GM21526 (cell line): ENCODE measurements around the gene ZNF195.
"Not testable (repeated sequence)": the region's sequence is repeated elsewhere in the genome, so short reads cannot be mapped to it uniquely, and the experiment has no call there.

Experiments
- ATAC-seq: cut with Tn5 transposase; IDR thresholded peaks from one replicate; pipeline ENCODE4 v1.9.1; 2021; ENCODE audit warnings: moderate library complexity; ENCODE audit not compliant: unreplicated experiment, low FRiP score

ZNF195 gene

GRCh38 chr11:3404076-3404925 lies 25.4 kb upstream of the ZNF195 start:
- ATAC-seq = not testable (repeated sequence)

GRCh38 chr11:3402861-3403250 lies 23.9 kb upstream of the ZNF195 start:
- ATAC-seq = not testable (repeated sequence)

GRCh38 chr11:3402181-3402860 lies 23.4 kb upstream of the ZNF195 start:
- not testable (repeated sequence) for ATAC-seq

DNA sequence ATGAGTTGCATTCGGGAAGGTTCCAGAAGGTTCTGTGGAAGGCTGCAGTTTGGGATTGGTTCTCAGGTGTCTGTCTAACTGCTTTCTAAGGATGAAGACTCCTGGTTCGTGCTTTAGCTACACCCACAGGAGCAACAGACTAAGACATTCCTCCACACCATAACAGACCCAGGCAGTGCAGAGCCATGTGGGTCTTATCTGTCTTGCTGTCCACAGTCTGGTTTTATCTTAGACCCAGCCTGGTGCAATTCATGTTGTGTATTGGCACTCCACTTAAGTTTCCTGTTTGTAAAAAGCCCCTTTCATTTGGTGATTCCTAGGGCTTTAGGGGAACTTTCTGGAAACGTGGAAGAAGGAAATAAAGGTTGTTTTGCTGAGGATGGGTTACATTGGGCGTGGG lies 22.1 kb upstream of the ZNF195 start:
- not testable (repeated sequence) for ATAC-seq

GRCh38 chr11:3398509-3398908 lies 19.6 kb upstream of the ZNF195 start:
- ATAC-seq = not testable (repeated sequence)

DNA sequence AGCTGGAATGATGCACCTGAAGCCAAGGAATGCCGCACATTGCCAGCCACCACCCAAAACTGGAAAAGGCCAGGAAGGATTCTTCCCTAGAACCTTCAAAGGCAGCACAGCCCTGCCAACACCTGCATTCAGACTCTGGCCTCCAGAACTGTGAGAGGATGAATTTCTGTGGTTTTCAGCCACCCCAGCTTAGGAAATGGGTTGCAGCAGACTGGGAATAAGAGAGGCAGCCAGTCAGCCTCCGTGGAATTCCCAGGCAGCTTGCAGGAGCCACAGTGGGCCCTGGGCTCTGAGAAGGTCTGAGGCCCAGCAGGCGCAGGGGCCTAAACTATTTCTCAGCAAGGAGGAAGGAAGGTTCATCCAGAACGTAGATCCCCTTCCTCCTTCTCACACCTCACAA lies 19.2 kb upstream of the ZNF195 start:
- ATAC-seq = not testable (repeated sequence)

DNA sequence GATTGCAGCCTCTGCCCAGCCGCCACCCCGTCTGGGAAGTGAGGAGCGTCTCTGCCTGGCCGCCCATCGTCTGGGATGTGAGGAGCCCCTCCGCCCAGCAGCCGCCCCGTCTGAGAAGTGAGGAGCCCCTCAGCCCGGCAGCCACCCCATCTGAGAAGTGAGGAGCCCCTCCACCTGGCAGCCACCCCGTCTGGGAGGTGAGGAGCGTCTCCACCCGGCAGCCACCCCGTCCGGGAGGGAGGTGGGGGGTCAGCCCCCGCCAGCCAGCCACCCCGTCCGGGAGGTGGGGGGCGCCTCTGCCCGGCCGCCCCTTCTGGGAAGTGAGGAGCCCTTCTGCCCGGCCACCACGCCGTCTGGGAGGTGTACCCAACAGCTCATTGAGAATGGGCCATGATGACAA lies 18.3 kb upstream of the ZNF195 start:
- not testable (repeated sequence) for ATAC-seq

DNA sequence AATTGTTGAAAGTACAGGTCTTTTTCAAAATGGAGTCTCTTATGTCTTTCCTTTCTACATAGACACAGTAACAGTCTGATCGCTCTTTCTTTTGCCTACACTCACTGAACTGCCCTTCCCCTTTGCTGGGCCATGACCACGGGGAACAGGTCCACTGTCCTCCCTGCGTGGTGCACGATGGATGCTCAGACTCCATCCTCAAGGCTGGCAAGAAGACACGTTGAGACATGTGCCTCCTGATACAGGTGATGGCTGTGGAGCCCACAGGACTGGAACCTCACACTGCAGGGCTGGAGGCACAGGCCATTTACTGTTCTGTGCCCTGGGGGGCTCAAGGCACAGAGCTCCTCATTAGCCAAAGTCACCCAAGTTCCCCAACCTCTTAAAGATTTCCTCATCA lies 16.5 kb upstream of the ZNF195 start:
- ATAC-seq = not testable (repeated sequence)

- not testable (repeated sequence) for ATAC-seq
Observed at GRCh38 chr11:3394956-3395355, 16.0 kb upstream of the ZNF195 start.

GRCh38 chr11:3393450-3393849 lies 14.5 kb upstream of the ZNF195 start:
- ATAC-seq = not testable (repeated sequence)

DNA sequence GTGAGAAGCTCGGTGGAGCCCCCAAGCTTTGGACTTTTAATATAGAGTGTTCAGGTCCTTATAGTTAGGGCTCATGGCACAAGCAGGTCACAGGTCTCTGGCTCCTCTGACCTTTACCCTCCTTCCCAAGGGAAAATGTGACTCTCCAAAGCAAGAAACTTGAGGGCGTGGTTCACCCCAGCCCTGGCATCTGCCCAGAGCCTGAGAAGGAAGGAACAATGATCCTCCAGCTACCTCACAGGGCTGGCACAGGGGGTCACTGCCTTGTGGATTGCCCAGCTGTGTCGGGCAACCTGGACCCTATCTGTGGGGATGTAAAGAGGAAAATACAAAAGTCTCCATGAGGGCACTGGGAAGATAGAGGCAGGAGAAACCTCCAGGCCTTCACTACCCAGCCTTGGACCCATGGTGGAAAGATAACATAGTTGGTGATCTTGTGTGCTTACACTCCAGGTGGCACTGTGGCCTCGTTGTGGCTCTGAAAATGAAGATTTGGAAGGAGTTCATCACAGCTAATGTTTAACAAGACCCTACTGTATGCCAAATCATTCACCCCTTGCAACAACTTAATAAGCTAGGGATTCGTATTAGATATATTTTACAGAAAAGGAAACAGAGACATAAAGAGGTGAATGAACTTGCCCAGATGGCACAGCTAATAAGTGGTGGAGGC lies 3.8 kb upstream of the ZNF195 start:
- no peak for ATAC-seq

- ATAC-seq = no peak
Observed at GRCh38 chr11:3381794-3382193, 2.8 kb upstream of the ZNF195 start.

DNA sequence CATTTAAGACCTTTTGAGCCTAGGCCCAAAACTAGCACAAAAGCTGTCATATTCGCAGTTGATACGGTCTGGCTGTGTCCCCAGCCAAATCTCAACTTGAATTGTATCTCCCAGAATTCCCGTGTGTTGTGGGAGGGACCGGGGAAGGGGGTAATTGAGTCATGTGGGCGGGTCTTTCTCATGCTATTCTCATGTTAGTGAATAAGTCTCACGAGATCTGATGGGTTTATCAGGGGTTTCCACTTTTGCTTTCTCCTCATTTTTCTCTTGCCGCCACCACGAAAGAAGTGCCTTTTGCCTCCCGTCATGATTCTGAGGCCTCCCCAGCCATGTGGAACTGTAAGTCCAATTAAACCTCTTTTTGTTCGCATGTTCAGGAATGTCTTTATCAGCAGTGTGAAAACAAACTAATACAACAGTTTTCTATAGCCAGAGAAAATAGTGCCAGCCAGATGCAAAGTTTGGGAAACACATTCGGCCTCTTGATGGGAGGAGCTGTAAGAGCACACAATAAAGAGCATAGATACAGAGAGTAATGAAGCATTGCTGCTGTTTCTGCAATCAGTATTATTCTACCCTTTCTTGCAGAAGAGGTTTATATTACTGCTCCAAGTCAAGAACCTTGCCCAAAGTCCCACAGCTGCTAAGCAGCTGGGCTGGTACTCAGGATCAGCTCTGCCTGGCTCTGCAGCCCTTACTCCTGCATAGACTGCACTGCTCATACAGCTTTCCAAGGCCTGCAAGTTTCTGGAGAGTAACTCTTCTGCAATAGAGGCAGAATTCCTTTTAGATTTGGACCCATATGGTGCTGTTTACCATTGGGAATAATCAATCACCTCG lies 2.0 kb upstream of the ZNF195 start:
- ATAC-seq = no peak

GRCh38 chr11:3375552-3375951 lies 3.4 kb downstream of the ZNF195 start:
- no peak for ATAC-seq

GRCh38 chr11:3370311-3370870 lies 8.6 kb downstream of the ZNF195 start:
- no peak for ATAC-seq

- ATAC-seq = no peak
Observed at GRCh38 chr11:3369366-3369765, 9.6 kb downstream of the ZNF195 start.

DNA sequence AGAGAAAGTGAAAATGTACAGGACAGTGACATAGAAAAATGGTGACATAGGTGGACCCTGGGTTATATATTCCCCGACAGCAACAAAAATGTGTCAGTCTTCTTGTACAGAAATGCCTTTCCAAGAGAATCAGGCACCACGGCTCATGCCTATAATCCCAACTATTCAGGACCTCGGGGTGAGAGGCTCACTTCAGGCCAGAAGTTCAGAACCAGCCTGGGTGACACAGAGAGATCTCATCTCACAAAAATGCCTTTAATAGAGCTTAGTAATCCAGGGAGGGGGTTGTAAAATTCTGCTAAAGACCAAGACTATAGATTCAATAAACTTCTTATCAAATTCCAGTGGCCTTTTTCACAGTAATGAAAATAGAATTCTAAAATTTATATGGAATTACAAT lies 10.7 kb downstream of the ZNF195 start:
- no peak for ATAC-seq

GRCh38 chr11:3367221-3367620 lies 11.7 kb downstream of the ZNF195 start:
- no peak for ATAC-seq

GRCh38 chr11:3359092-3359824 lies 19.7 kb downstream of the ZNF195 start:
- no peak for ATAC-seq
